HCT116 (cell line): Measurements from ENCODE around the gene SPINT2. TPM values are rescaled to one million over a fixed set of nuclear protein-coding genes. Genes with fewer than 3 reads are reported as not detected.

Source experiments
- ATAC-seq: fragments of 200-7000 bp; cut with Tn5 transposase; 2 replicates; pipeline ENCODE4 v1.9.1; 2020; ENCODE audit warnings: mild to moderate bottlenecking, moderate library complexity
- BruUV-seq: library from RNA; stranded (reverse); fragments of 400-500 nt; replicated peaks from 2 replicates; lab custom pipeline; 2021; lab: Mats Ljungman, UMichigan
- CTCF ChIA-PET: fragments of 300-600 bp; sonication (Branson Sonifier 250); formaldehyde crosslinking; loops from one replicate; lab custom pipeline; 2021; ENCODE audit warnings: antibody characterized with exemption; lab: Charles Lee
- POLR2A ChIA-PET: fragments of 300-600, 350-600 bp; sonication (Branson Sonifier 250); formaldehyde crosslinking; loops from one replicate; lab custom pipeline; 2021; ENCODE audit warnings: antibody characterized with exemption; lab: Charles Lee
- RAD21 ChIA-PET, 2 experiments: fragments of 300-600 bp; sonication (Branson Sonifier 250); formaldehyde crosslinking; loops; one replicate each; lab custom pipeline; 2023; ENCODE audit warnings: low total read pairs in 2 of 2; ENCODE audit not compliant: uncharacterized antibody in 2 of 2, unreplicated experiment in 2 of 2, low non-redundant PET in 1 of 2; lab: Charles Lee
- DNase-seq: peaks from one replicate; pipeline ENCODE4 v3.0.0-alpha.2; 2010; ENCODE audit warnings: low read depth, low spot score
- H2AFZ ChIP-seq: fragments of 200-600 bp; shearing (Covaris generic), sonication (generic); 2 replicates; pipeline ENCODE4 v1.6.1; 2017; ENCODE audit warnings: low read depth, mixed run types, mixed read lengths, antibody characterized with exemption, low read length; ENCODE audit not compliant: poor library complexity, severe bottlenecking
- H3K27ac ChIP-seq: 2 replicates; pipeline ENCODE4 v1.5.1; 2012; ENCODE audit warnings: low read depth, low read length
- H3K27me3 ChIP-seq: fragments of 200-600 bp; sonication (generic); 2 replicates; pipeline ENCODE4 v1.6.1; 2016; ENCODE audit warnings: mixed run types, low read length, mixed read lengths; ENCODE audit not compliant: insufficient read depth
- H3K36me3 ChIP-seq, 2 experiments: fragments of 200-500 bp in 1 of 2; fragments of 200-600 bp in 1 of 2; sonication (Bioruptor generic) in 1 of 2; sonication (generic) in 1 of 2; 2 replicates each; pipeline versions ENCODE4 v1.5.1 to v1.6.1; 2014 to 2016; ENCODE audit warnings: low read length in 2 of 2, inconsistent platforms in 1 of 2, mixed read lengths in 1 of 2, mixed run types in 1 of 2; ENCODE audit not compliant: insufficient read depth in 2 of 2, control insufficient read depth in 1 of 2
- H3K4me1 ChIP-seq, 2 experiments: fragments of 200-600 bp in 1 of 2; sonication (generic) in 1 of 2; 2 replicates each; pipeline versions ENCODE4 v1.5.1 to v1.6.1; 2012 to 2017; ENCODE audit warnings: low read length in 2 of 2, inconsistent platforms in 1 of 2, mild to moderate bottlenecking in 1 of 2, mixed read lengths in 1 of 2, mixed run types in 1 of 2, moderate library complexity in 1 of 2; ENCODE audit not compliant: insufficient read depth in 2 of 2, control insufficient read depth in 1 of 2
- H3K4me2 ChIP-seq: fragments of 200-600 bp; sonication (generic); 2 replicates; pipeline ENCODE4 v1.6.1; 2017; ENCODE audit warnings: mixed run types, low read length, mixed read lengths
- H3K4me3 ChIP-seq, 2 experiments: fragments of 200-600 bp in 1 of 2; sonication (generic) in 1 of 2; replicated peaks in 1 of 2; 2 replicates each; pipeline ENCODE4 v1.5.1; 2011 to 2016; ENCODE audit warnings: low read length in 2 of 2, control low read depth in 1 of 2, low read depth in 1 of 2, mild to moderate bottlenecking in 1 of 2, mixed read lengths in 1 of 2, mixed run types in 1 of 2
- H3K79me2 ChIP-seq: fragments of 200-600 bp; sonication (generic); 2 replicates; pipeline ENCODE4 v1.6.1; 2017; ENCODE audit warnings: mild to moderate bottlenecking, mixed run types, low read length, moderate library complexity, mixed read lengths; ENCODE audit not compliant: insufficient read depth
- H3K9ac ChIP-seq: fragments of 200-600 bp; sonication (generic); 2 replicates; pipeline ENCODE4 v1.6.1; 2016; ENCODE audit warnings: low read length, mixed read lengths
- H3K9me2 ChIP-seq: fragments of 200-600 bp; sonication (generic), shearing (Covaris generic); 2 replicates; pipeline ENCODE4 v1.6.1; 2017; ENCODE audit warnings: mixed run types, mild to moderate bottlenecking, moderate library complexity; ENCODE audit not compliant: insufficient read depth
- H3K9me3 ChIP-seq, 2 experiments: fragments of 200-500 bp in 1 of 2; fragments of 200-600 bp in 1 of 2; sonication (Bioruptor generic) in 1 of 2; sonication (generic) in 1 of 2; 2 replicates each; pipeline ENCODE4 v1.6.1; 2014 to 2017; ENCODE audit warnings: low read length in 2 of 2, mixed read lengths in 2 of 2, inconsistent platforms in 1 of 2, low read depth in 1 of 2, mild to moderate bottlenecking in 1 of 2, mixed run types in 1 of 2, moderate library complexity in 1 of 2; ENCODE audit not compliant: control insufficient read depth in 1 of 2, insufficient read depth in 1 of 2
- H4K20me1 ChIP-seq: fragments of 200-600 bp; sonication (generic), shearing (Covaris generic); 2 replicates; pipeline ENCODE4 v1.6.1; 2017; ENCODE audit warnings: mixed run types, mild to moderate bottlenecking, moderate library complexity; ENCODE audit not compliant: insufficient read depth
- ATF3 ChIP-seq: IDR thresholded peaks from 2 replicates; pipeline ENCODE4 v1.6.1; 2012
- CBX3 ChIP-seq: IDR thresholded peaks from 2 replicates; pipeline ENCODE4 v1.6.1; 2012; ENCODE audit warnings: low read depth
- CTCF ChIP-seq, 3 experiments: fragments of 200-600 bp in 1 of 3; sonication (generic) in 1 of 3; IDR thresholded peaks in 2 of 3; conservative IDR thresholded peaks in 1 of 3; 2 replicates each; pipeline ENCODE4 v1.5.1; 2012 to 2017; ENCODE audit warnings: low read depth in 2 of 3, low read length in 2 of 3, antibody characterized with exemption in 1 of 3, borderline replicate concordance in 1 of 3, control low read depth in 1 of 3, mild to moderate bottlenecking in 1 of 3, mixed read lengths in 1 of 3, mixed run types in 1 of 3, moderate library complexity in 1 of 3; ENCODE audit not compliant: insufficient read depth in 1 of 3
- ELF1 ChIP-seq: IDR thresholded peaks from 2 replicates; pipeline ENCODE4 v1.6.1; 2012; ENCODE audit warnings: low read depth, borderline replicate concordance
- JUND ChIP-seq: IDR thresholded peaks from 2 replicates; pipeline ENCODE4 v1.6.1; 2012
- POLR2AphosphoS5 ChIP-seq: IDR thresholded peaks from 2 replicates; pipeline ENCODE4 v1.6.1; 2011; ENCODE audit warnings: mild to moderate bottlenecking, low read depth, low read length, moderate library complexity
- REST ChIP-seq: IDR thresholded peaks from 2 replicates; pipeline ENCODE4 v1.6.1; 2012; ENCODE audit warnings: low read depth
- SP1 ChIP-seq: IDR thresholded peaks from 2 replicates; pipeline ENCODE4 v1.6.1; 2012; ENCODE audit warnings: low read depth
- SRF ChIP-seq: IDR thresholded peaks from 2 replicates; pipeline ENCODE4 v1.6.1; 2012; ENCODE audit warnings: low read depth
- TCF7L2 ChIP-seq: IDR thresholded peaks from 2 replicates; pipeline ENCODE4 v1.7.0; 2011; ENCODE audit warnings: borderline replicate concordance, inconsistent platforms; ENCODE audit not compliant: insufficient read depth, insufficient read length; ENCODE audit errors: extremely low read depth
- YY1 ChIP-seq: IDR thresholded peaks from 2 replicates; pipeline ENCODE4 v1.6.1; 2011; ENCODE audit warnings: low read length, low read depth, moderate library complexity, mild to moderate bottlenecking; ENCODE audit not compliant: insufficient replicate concordance; ENCODE audit errors: extremely low read depth
- ZBTB33 ChIP-seq: IDR thresholded peaks from 2 replicates; pipeline ENCODE4 v1.6.1; 2011; ENCODE audit warnings: mild to moderate bottlenecking, low read length, moderate library complexity; ENCODE audit not compliant: insufficient replicate concordance; ENCODE audit errors: extremely low read depth
- ZFX ChIP-seq: fragments of 450-650 bp; IDR thresholded peaks from 2 replicates; pipeline ENCODE4 v1.6.1; 2017
- ZNF274 ChIP-seq: fragments of 200-500 bp; sonication (Bioruptor generic); IDR thresholded peaks from 2 replicates; pipeline ENCODE4 v1.6.1; 2014; ENCODE audit warnings: mild to moderate bottlenecking, low read depth, low read length, inconsistent platforms
- intact Hi-C: fragments of 100-400 bp; cut with micrococcal nuclease; formaldehyde crosslinking; loops from 2 replicates; pipeline ENCODE4 v1.10.0; 2022
- total RNA-seq: library from RNA; stranded (reverse); gene quantifications from one replicate; pipeline ENCODE4 v1.2.1, GENCODE V29; 2021; ENCODE audit not compliant: unreplicated experiment

SPINT2 gene
- total RNA-seq, 1 experiment from 2014 or later = 500 TPM

GRCh38 chr19:38223119-38223523, 41.3 kb upstream of the SPINT2 start:
- H3K9me2 ChIP-seq = no peaks in the 10 kb centered on the region
- H3K9ac ChIP-seq = peak overlapping the region; percentile 61; the same call in 1 of the 2 replicates
- no peak overlapping the region for H2AFZ ChIP-seq
- H3K36me3 ChIP-seq = peaks cover 0 to under 1% of the 10 kb centered on the region in 2 experiments; a peak in 1 of 4 replicates
- CTCF ChIA-PET = no interaction called here
- ATAC-seq (no peak), DNase-seq (no peak)
- TSS peak; percentile 62 for BruUV-seq
- H3K27ac ChIP-seq = no peak overlapping the region
- no peaks in the 10 kb centered on the region for H3K9me3 ChIP-seq
- H3K27me3 ChIP-seq = no peaks in the 10 kb centered on the region
- RAD21 ChIA-PET = no interaction called here
- no peaks in the 10 kb centered on the region for H4K20me1 ChIP-seq
- H3K4me3 ChIP-seq = peak overlapping the region; percentile 60 to 62
- TF ChIP-seq ATF3 = no peak
- TF ChIP-seq SP1 = no peak
- no peak for TF ChIP-seq CTCF (IDR thresholded peaks at IDR 0.05 in 2 of 3, conservative IDR thresholded peaks at IDR 0.05 in 1 of 3; ENCODE audit: borderline replicate concordance in 1 of 3, insufficient read depth in 1 of 3, low read depth in 2 of 3, low read length in 2 of 3)
- no peak for TF ChIP-seq TCF7L2
- TF ChIP-seq ZBTB33 = no peak
- no peak for TF ChIP-seq POLR2AphosphoS5
- TF ChIP-seq ZNF274 = no peak
- TF ChIP-seq JUND = no peak
- TF ChIP-seq ELF1 = no peak
- TF ChIP-seq CBX3 = no peak
- no peak for TF ChIP-seq YY1
- TF ChIP-seq ZFX = no peak
- TF ChIP-seq SRF = no peak
- no peak for TF ChIP-seq REST
- intact Hi-C loops = no loop called here
- peak overlapping the region; percentile 87 for H3K4me2 ChIP-seq
- POLR2A ChIA-PET = no interaction called here
- no peaks in the 10 kb centered on the region for H3K79me2 ChIP-seq
- H3K4me1 ChIP-seq = peaks cover 7 to 35% of the 10 kb centered on the region in 2 experiments; a peak in 3 of 4 replicates
